IPS DF 4.7 (cell line): Measurements from ENCODE around the gene ANKMY1.

Experiments
- DNase-seq: peaks from one replicate; pipeline ENCODE4 v3.0.0-alpha.2; 2013; ENCODE audit warnings: low spot score; ENCODE audit errors: extremely low read depth

ANKMY1 gene

DNA sequence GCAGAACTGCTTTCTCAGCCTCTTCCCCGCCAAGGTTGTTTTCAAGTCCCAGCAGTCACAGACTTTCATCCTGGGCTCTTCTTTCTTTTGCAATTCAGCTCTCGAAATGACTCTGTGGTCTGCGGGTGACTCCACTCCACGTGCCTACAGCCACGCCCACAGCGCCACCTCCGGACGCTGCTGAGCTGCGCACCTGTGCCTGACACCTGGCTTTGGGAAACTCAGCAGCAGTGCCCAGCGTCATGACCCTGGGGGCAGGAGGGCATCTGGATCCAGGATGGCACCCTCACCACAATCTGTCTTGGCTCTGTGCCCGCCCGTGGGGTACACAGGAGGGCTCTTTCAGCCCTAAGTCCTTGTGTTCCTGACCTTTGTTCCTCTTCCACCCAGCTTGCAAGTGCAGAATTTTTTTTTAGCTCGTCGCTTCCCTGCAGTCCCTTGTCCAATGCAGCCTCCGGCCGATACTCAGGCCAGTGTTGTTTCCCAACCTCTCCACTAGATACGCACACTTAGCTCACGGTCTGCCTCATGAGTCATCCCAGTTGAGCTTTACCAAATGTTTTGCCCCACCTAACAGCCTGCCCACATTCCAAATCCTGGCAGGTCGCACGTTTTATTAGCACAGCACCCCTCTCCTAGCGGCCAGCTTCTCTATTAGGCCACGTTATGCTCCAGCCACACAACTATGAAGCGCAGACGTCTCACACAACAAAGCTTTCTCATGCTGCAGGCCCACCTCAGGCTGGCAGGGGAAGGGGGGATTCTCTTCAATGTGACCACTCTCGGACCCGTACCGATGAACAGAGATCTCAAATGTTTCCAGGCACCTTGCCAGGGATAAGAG lies 22.2 kb upstream of the ANKMY1 start:
- DNase-seq, result no peak

DNA sequence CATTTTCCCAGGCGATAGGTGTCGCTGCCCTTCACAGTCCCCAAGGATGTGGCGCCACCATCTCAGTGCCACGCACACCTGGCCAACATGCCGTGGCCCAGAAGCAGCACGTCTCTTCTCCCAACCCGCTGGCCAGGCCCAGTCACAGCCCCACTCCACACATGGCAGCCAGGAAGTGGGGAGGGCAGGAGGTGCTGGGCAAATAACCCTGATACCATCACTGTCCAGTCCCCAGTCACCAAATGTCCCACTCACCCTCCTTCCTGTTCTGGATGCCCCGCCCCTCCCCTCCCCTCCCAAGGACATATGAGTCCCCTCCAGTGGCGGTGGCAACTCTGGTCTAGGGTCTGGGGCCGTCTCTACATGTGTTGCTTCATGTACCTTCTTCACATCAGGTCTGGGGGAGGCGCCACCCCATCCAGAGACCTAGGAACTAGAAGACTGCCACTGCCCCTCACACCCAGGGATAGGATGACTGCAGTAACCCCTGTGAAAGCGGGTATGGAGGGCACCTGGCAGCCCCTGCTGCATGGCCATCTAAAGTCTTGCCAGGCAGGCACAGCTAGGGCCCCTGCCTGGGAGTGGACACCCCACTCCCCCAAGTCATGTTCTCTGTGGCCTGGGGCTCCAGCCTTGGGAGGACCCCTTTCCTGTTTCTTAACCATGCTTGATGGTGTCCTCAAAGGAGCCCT lies 21.4 kb upstream of the ANKMY1 start:
- no peak for DNase-seq

DNA sequence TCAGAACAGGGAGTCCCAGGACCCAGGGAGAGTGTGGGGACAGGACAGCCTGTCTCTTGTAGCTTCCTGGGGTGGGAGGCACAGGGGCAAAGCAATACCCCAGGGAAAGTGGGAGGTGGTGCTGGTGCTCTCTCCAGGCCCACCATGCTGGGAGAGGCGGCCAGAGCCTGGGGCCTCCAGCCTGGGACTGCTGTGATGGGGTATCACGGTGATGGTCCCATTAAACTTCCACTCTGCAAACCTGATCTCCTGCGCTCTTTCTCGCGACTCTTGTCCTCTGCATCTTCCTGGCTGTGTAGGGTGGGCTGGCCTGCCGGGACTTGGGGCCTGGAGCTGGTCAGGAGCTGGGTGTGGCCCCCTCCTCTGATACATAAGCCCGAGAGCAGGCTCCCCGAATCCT lies 20.7 kb upstream of the ANKMY1 start:
- DNase-seq, result no peak

DNA sequence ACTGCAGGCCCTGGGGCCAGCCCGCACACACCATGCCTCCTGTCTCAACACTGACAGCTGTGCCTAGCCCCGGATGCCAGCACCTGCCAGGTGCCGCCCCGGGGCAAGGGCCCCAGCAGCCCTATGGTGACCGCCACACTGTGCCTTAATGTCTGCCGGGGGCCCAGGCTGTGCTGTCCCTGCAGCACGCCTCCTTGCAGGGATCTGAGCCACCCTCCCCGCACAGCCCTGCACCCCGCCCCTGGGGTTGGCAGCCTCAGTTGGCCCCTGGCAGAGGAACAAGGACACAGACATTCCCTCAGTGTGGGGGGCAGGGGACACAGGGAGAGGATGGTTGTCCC lies 20.3 kb upstream of the ANKMY1 start:
- DNase-seq, result no peak

DNA sequence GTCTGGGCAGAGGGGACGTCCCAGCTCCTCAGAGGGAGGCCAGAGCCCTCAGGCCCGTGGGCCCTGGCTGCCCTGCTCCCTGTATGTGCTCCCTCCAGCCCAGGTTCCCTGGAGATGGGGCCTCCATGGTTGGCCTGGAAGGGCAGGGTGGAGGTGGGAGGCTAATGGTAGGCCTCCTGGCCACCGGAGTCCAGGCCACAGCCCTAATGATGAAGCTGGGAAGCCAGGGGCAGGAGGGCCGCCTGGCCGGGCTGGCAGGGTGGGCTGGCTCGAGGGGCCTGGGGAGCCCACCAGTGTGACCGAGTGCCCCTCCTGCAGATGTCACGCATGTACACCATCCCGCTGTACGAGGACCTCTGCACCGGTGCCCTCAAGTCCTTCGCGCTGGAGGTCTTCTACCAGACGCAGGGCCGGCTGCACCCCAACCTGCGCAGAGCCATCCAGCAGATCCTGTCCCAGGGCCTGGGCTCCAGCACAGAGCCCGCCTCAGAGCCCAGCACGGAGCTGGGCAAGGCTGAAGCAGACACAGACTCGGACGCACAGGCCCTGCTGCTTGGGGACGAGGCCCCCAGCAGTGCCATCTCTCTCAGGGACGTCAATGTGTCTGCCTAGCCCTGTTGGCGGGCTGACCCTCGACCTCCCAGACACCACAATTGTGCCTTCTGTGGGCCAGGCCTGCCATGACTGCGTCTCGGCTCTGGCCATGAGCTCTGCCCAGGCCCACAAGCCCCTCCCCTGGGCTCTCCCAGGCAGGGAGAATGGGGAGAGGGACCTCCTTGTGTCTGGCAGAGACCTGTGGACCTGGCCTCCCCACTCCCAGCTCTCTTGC lies 19.7 kb upstream of the ANKMY1 start:
- DNase-seq, result no peak

DNA sequence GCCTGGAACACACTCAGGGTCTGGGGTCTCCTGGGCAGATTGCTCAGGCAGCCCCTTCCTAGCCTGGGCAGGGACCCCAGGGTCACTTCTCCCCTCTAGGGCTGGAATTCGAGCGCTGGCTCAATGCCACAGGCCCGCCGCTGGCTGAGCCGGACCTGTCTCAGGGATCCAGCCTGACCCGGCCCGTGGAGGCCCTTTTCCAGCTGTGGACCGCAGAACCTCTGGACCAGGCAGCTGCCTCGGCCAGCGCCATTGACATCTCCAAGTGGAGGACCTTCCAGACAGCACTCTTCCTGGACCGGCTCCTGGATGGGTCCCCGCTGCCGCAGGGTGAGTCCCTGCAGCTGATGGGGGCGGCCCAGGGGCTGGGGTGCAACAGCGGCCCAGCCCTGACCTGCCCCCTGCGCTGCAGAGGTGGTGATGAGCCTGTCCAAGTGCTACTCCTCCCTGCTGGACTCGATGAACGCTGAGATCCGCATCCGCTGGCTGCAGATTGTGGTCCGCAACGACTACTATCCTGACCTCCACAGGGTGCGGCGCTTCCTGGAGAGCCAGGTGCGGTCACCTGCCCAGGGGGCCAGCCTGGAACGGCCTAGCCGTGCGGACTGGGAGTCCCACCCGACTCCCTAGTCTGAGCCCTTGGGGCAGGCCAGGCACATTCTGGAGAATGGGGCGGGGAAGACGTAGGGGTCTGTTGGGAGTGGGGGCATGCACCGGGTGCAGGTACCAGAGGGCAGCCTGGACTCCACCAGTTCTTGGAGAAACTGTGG lies 18.8 kb upstream of the ANKMY1 start:
- no peak for DNase-seq

DNA sequence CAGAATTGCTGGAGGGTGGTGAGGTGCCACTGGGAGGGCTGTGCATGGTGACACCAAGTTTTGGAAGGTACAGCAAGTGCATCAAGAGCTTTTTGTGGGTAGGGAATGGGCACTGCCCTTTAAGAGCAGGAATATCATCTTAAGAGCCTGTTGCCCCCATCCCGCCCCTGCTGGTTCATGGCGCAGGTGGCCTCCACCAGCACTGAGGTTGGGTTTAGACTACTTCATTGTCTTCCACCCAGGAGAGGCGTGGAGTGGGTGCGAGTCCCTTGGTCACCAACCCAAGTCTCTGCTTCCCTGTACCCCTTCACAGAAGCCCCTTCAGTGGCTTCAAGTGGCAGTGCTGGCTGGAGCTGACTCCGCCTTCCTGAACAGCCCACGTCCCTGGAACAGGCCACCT lies 18.2 kb upstream of the ANKMY1 start:
- DNase-seq, result no peak

DNA sequence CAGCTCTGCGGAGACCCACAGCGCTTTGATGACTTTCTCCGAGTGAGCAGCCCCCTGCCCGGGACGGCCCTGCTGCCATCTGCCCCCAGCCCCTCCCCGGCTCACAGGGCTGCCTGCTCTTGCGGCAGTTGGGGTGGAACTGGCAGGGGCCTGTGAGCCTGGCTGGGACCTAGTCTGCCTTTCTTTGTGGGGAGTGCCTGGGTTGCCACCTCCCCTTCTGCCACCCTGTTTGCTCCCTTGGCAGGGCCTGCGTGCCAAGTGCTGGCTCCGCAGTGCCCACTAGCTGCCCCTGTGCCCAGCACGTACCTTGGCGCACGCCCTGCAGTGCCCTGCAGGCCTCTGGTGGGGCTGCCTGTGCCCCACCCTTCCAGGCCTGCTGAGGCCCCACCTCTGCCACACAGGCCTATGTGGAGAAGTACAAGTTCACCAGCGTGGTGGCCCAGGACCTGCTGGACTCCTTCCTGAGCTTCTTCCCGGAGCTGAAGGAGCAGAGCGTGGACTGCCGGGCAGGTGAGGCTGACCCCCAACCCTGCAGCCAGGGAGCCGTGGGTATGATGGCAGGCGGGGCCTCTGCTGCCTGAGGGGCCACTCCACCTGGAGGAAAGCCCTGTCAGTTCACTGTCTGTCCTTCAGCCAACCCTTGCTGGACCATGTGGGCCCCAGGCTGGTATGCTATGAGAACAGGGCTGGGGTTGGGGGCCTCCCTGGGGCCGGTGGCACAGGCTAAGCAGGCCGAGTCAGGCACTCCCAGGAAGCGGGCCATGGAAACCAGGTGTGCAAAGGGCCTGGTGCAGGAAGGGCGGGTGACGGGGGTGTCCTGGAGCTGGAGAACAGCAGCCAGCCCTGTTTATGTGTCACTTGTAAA lies 17.5 kb upstream of the ANKMY1 start:
- no peak for DNase-seq

DNA sequence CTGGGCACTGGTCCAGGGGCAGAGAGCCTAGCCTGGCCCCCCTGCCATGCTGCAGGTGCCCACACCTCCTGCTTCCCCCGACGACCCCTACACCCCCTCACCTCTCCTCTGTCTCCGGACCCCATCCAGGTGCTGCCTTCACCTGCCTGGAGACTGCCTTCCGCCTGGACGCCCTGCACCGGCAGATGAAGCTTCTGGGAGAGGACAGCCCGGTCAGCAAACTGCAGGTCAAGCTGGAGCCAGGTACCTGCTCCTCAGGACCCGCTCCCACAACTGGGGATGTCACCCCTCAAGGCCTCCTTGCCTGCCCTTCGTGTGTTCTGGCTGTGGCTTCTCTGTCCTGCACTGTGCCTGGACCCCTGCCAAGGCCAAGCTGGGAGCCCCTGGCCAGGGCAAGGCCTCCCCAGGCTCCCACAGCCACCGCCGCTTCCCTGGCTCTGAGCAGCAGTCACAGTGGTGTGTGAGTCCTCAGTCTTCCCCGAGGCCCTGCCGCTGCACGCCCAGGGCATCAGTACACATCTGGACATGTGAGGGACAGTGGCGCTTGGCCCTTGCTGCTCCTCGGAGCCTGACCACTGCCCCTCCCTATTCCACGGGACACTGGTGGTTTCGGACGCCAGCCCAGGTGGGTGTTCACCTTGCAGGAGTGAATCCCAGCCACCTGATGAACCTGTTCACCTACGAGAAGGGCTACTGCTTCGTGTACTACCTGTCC lies 16.8 kb upstream of the ANKMY1 start:
- DNase-seq, result no peak

DNA sequence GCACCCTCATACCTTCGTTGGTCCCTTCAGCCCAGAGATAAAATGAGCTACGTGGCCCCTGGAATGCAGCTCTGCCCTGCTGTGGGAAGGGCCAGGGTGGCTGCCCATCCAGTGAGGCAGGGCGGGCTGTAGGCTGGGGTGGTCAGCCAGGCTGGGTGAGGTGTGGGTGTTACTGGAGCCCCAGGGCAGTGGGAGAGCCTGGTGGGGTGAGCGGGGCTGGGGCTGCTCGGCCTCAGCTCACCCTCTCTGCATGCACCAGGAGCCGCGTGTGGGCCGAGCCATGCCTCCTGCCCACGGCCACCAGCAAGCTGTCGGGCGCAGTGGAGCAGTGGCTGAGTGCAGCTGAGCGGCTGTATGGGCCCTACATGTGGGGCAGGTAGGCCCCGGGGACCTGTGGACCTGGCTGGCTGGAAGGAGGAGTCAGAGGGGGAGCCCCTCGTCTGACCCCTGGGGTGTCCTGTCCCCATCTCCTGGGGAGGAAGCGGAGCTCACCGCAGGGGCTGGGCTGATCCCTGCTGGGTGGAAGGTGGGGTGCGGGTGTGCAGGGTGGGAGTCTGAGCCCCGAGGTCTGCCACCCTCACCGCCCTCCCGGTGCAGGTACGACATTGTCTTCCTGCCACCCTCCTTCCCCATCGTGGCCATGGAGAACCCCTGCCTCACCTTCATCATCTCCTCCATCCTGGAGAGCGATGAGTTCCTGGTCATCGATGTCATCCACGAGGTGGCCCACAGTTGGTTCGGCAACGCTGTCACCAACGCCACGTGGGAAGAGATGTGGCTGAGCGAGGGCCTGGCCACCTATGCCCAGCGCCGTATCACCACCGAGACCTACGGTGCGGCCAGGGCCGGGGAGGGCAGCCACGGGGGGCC lies 16.0 kb upstream of the ANKMY1 start:
- DNase-seq, result no peak

DNA sequence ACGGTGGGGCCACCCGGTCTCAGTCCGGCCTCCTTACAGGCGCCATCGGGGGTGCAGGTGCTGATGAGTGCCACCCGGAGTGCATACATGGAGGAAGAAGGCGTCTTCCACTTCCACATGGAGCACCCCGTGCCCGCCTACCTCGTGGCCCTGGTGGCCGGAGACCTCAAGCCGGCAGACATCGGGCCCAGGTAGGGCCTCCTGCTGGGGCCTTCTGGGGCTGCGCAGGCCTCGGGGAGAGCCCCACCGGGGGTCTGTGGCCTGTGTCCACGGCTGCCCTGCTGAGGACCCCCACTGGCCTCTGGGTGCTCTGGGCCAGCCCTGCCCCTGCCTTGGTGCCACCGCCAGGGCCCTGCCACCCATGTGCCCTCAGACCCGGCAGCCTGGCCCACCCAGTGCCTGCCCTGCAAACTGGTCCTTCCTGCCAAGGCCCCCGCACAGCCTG lies 15.3 kb upstream of the ANKMY1 start:
- no peak for DNase-seq

DNA sequence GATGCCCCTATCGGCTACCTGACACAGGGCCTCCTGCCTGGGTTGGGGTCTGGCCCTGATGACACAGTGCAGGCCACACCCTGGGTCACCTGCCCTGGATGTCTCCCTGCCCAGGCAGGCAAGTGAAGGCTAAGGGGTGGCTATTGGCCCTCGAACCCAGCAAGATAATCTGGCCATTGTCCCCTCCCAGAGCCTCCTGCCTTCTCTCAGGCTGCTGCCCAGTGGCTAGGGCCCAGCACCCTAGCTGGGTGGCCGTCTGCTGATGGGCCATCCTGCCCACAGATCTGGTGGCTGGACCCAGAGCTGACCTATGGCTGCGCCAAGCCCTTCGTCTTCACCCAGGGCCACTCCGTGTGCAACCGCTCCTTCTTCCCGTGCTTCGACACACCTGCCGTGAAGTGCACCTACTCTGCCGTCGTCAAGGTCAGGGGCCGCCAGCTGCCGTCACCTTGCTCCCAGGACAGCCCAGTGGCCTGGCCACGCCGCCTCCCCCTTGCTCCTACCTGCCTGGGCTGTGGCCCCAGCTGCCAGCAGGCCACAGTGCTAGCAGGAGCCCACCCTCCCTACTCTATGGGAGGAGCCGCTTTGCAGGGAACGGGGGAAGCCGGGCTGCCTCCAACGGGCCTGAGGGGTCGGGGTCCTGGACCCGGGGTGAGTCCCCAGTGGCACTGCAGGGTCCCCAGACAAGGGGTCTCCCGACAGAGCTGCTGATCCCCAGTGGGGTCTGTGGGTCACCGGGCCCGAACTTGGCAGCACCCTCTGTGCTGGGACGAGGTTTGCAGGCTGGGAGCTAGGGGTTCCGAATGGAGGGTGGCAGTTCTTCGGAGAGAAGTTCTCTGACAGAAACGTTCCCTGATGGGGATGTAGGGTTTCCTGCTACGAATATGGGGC lies 14.6 kb upstream of the ANKMY1 start:
- no peak for DNase-seq

DNA sequence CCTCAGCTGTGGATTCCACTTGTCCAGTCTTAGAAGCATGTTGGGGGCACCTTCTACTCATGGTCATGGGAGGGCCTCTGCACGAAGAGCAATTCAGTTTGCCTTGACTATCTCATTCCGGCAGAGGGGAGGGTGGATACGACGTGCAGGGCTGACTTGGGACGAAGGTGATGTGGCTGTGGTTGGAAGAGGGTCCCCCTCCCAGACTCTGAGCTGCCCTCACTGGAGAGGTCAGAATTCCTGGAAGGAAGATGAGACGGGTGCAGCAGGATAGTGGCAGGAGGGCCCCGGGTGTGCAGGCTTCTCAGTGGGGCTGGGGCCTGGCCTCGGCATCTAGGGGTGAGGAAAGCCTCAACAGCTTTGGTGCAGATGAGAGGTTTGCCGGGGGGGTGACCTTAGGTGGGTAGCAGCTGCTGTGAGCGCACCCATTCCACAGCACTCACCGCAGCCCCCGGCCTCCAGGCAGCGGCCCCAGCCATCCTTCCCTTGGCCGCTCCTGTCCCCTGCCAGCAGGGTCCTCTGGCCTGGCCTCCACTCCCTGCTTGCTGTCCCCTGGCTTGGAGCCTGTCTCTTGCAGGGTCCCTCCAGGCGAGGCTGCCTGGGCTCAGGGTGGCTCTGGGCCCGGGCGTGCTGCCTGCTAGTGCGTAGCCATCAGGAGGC lies 13.7 kb upstream of the ANKMY1 start:
- DNase-seq, result no peak

DNA sequence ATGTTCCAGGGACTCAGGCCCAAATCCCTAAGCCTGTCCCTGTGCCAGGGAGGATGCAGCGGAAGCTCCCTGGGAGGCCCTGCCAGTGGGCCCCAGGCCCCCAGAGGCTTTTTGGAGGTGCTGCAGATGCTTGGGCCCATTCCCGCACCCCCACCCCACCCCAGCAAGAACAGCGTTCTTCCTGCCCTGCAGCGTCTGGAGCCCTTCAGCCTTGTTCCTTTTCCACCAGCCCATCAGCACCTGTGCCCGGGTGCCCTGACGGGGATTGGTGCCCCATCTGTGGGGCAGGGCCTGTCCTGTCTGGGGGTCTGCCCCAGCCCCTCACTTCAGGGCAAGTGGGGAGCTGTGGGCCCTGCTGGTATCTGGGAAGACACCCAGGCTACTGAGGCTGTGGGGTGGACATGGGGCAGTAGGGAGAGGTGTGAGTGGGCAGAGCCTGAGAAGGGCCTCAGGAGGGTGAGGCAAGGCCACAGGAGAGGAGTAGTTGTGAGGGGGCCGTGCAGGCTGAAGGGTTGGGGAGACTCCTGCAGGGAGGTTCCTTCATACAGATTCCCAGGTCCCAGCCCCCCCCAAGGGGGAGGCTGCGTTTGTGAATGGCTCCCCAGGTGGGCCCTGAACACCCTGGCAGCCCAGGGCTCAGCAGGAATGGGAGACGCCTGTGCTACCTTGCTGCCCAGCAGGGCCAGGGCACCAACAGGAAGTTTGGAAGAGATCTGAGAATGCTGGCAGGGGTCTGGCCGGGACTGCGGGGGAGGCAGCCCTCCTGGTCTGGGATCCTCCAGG lies 12.9 kb upstream of the ANKMY1 start:
- DNase-seq, result no peak

DNA sequence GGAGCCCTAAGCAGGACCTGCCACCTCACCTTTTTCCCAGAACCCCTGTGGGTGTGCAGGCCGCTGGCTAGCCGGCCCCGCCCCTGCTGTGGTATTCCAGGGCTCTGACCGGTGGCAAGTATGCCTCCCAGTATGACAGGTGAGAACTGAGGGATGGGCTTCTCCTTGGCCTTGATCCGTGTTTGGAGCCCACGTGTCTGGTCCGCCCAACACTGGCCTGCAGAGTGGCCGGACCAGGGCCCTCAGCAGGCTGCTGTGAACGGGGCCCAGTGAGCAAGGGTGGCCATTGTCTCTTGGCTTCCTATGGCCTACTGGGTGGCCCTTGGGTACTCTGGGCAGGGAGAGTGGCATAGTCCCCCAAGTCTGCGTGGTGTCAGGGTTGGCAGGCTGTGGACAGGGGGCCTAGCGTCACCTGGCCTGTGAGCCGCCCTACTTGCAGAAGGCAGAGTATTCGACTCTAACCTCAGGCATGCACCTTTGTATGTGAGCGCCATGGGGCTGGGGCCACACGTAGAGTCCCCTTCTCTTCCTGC lies 12.3 kb upstream of the ANKMY1 start:
- no peak for DNase-seq

DNA sequence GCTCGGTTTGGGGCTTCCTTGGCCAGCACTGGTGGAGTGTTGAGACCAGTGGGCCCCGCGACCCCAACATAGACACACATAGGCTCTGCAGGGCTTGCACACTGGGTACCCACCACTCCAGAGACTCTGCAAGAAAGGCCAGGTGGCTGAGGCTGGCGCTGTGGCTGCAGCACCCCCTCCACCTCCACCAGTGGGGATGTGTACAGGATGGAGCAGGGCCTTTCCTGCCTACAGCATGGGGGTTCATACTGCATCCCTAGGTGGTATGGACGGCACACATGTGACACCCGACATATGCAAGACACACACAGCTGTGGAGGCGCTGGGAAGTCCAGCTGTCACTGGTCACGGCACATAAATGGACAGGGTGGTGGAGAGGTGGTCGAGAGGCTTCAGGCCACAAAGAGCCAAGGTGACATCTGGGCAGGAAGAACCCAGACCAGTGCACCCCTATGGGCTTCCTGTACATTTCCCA lies 11.8 kb upstream of the ANKMY1 start:
- no peak for DNase-seq
